Upper lobe of left lung (tissue), 6 donors: ENCODE results near the gene BLACAT1. TPM values are rescaled to one million over a fixed set of nuclear protein-coding genes. Genes with fewer than 3 reads are reported as not detected.
"Not testable (repeated sequence)": the region's sequence is repeated elsewhere in the genome, so short reads cannot be mapped to it uniquely, and the experiment has no call there.

Experiments used
- ATAC-seq, 2 donors: fragments of 200-7000 bp; cut with Tn5 transposase; one replicate each; pipeline ENCODE4 v1.9.1; 2022; ENCODE audit warnings: mild to moderate bottlenecking in 2 of 2, moderate library complexity in 2 of 2; ENCODE audit not compliant: low FRiP score in 2 of 2
- DNase-seq, 2 donors: peaks; one replicate each; pipeline ENCODE4 v3.0.0-alpha.2; 2019 to 2020
- H3K27ac ChIP-seq, 4 donors: fragments of 200-600 bp; sonication (generic); one replicate each; pipeline ENCODE4 v1.5.1; 2016 to 2019
- H3K27me3 ChIP-seq, 4 donors: fragments of 200-600 bp; sonication (generic); one replicate each; pipeline ENCODE4 v1.5.1; 2017 to 2019
- H3K36me3 ChIP-seq, 4 donors: fragments of 200-600 bp; sonication (generic); one replicate each; pipeline ENCODE4 v1.5.1; 2016 to 2019
- H3K4me1 ChIP-seq, 4 donors: fragments of 200-600 bp; sonication (generic); one replicate each; pipeline ENCODE4 v1.5.1; 2018 to 2019
- H3K4me3 ChIP-seq, 4 donors: fragments of 200-600 bp; sonication (generic); one replicate each; pipeline ENCODE4 v1.5.1; 2017 to 2019; ENCODE audit warnings: mild to moderate bottlenecking in 2 of 4, moderate library complexity in 1 of 4
- H3K9me3 ChIP-seq, 4 donors: fragments of 200-600 bp; sonication (generic); one replicate each; pipeline ENCODE4 v1.5.1; 2018 to 2019
- CTCF ChIP-seq, 6 experiments: fragments of 450-650 bp in 4 of 6; fragments of 200-600 bp in 2 of 6; sonication (generic) in 2 of 6; IDR thresholded peaks; one replicate each; pipeline ENCODE4 v1.5.1; 2016 to 2019; ENCODE audit warnings: antibody characterized with exemption in 6 of 6
- EP300 ChIP-seq, 4 donors: sonication (generic); formaldehyde crosslinking; IDR thresholded peaks; one replicate each; pipeline ENCODE4 v1.5.1; 2017; ENCODE audit warnings: antibody characterized with exemption in 4 of 4, control low read depth in 2 of 4
- POLR2A ChIP-seq, 4 donors: fragments of 450-650 bp; IDR thresholded peaks; one replicate each; pipeline ENCODE4 v1.5.1; 2016 to 2017; ENCODE audit warnings: antibody characterized with exemption in 4 of 4, mild to moderate bottlenecking in 2 of 4
- POLR2AphosphoS5 ChIP-seq, 2 donors: sonication (generic); formaldehyde crosslinking; IDR thresholded peaks; one replicate each; pipeline ENCODE4 v1.5.1; 2017; ENCODE audit warnings: antibody characterized with exemption in 2 of 2
- WGBS, 2 donors: methylation state at CpG; one replicate each; pipeline ENCODE4 v1.1.5; 2017 to 2018; 5-methylcytosine and 5-hydroxymethylcytosine counted together
- small RNA-seq, 4 donors: library from RNA; depleted of rRNA; stranded (forward); fragments of <200 nt; gene quantifications; one replicate each; pipeline ENCODE3, GENCODE V24; 2016
- total RNA-seq, 6 donors: library from RNA; depleted of rRNA in 4 of 6; stranded (reverse); fragments of >200 nt in 4 of 6; gene quantifications; one replicate each; pipeline versions ENCODE4 v1.1.0 to v1.2.1, GENCODE V29; 2016 to 2021
- donor health status: DM: no; HTN: no; CAD: no; lungs with moderate emphysema.
- donor health status: DM: no; HTN: yes; CAD: no; lungs with severe emphysema.

Gene BLACAT1
- total RNA-seq, 6 donors from 2014 or later, result 0.40 to 4.2 (median 1.1) TPM

DNA sequence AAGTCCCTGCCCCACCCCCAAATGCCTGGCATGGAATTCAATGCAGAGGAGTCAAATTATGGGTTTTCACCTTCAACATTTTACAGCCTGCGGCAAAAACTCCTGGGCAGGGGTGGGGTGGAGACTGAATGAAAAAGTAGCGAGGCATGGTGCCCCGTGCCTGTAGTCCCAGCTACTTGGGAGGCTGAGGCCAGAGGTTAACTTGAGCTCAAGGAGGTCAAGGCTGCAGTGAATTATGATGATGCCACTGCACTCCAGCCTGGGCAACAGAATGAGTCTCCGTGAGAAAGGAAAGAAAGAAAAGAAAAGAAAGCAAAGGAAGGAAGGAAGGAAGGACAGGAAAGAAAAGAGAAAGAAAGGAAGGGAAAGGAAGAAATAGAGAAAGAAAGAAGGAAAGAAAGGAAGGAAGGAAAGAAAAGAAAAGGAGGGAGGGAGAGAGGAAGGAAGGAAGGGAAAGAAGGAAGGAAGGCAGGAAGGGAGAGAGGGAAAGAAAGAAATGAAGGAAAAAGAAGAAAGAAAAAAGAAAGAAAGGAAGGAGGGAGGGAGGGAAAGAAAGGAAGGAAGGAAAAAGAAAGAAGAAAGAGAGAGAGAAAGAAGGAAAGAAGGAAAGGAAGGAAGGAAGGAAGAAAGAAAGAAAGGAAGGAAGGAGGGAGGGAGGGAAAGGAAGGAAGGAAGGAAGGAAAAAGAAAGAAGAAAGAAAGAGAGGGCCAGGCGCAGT, 45.1 kb downstream of the BLACAT1 start:
- no peak for DNase-seq
- Histone ChIP-seq H3K9me3 (no peaks in the 10 kb centered on the region), H3K4me3 (no peak overlapping the region), H3K27me3 (no peaks in the 10 kb centered on the region), H3K36me3 (no peaks in the 10 kb centered on the region), H3K4me1 (peaks cover 0 to 2% (median 0%) of the 10 kb centered on the region in 4 donors), H3K27ac (no peak overlapping the region)
- no peak for TF ChIP-seq POLR2AphosphoS5 (IDR thresholded peaks at IDR 0.05)
- no peak for TF ChIP-seq POLR2A (IDR thresholded peaks at IDR 0.05)
- TF ChIP-seq EP300 (IDR thresholded peaks at IDR 0.05), result no peak
- TF ChIP-seq CTCF (IDR thresholded peaks at IDR 0.05), result no peak
- 79 to 83% methylated on average over 5 of the region's 5 CpGs for WGBS, 2 donors
- ATAC-seq, result no peak

GRCh38 chr1:205407970-205408369, 47.9 kb downstream of the BLACAT1 start:
- Histone ChIP-seq H3K27ac (no peak overlapping the region), H3K4me3 (no peak overlapping the region), H3K36me3 (no peaks in the 10 kb centered on the region), H3K4me1 (no peaks in the 10 kb centered on the region), H3K27me3 (no peaks in the 10 kb centered on the region), H3K9me3 (no peaks in the 10 kb centered on the region)
- DNase-seq (no peak), ATAC-seq (no peak)
- WGBS, 2 donors, result 73 to 83% methylated on average over 5 of the region's 5 CpGs
- TF ChIP-seq EP300 (IDR thresholded peaks at IDR 0.05) (no peak), POLR2A (IDR thresholded peaks at IDR 0.05) (no peak), POLR2AphosphoS5 (IDR thresholded peaks at IDR 0.05) (no peak), CTCF (IDR thresholded peaks at IDR 0.05) (no peak)

GRCh38 chr1:205406252-205406651, 49.6 kb downstream of the BLACAT1 start:
- not testable (repeated sequence) for H3K4me1 ChIP-seq, H3K4me3 ChIP-seq, H3K27ac ChIP-seq, ATAC-seq, H3K9me3 ChIP-seq, DNase-seq, H3K27me3 ChIP-seq, H3K36me3 ChIP-seq
- WGBS, 2 donors, result 74 to 100% methylated on average over 5 to 11 of the region's 12 CpGs

Small RNA genes within 50 kb of the gene (small RNA-seq; reads per million reads assigned to genes)
- gene MIR135B, result 1.0 to 8.7 (median 2.5) reads per million in 4 donors

Other genes starting within 250 kb of the BLACAT1 start
- gene DSTYK, start 244.3 kb downstream of the BLACAT1 start, total RNA-seq, result 10 to 100 TPM in 3 of 6 donors, 1 to 10 TPM in 3; 8.4 to 15.7 (median 10.6) TPM
- gene TMCC2, start 228.1 kb downstream of the BLACAT1 start, total RNA-seq, result 1 to 10 TPM; 1.3 to 7.2 (median 3.8) TPM
- 10 to 100 TPM in 3 of 6 donors, 1 to 10 TPM in 3; 8.5 to 14.7 (median 10.3) TPM for gene NUAK2, start 134.3 kb downstream of the BLACAT1 start, total RNA-seq
- gene KLHDC8A, start 99.1 kb downstream of the BLACAT1 start, total RNA-seq, result 1 to 10 TPM in 1 of 6 donors, under 1 TPM in 2, not detected in 3; 0.34 to 1.7 (median 0.37) TPM
- 10 to 100 TPM in 1 of 6 donors, 1 to 10 TPM in 3, not detected in 2; 1.1 to 14.7 (median 1.7) TPM for gene LEMD1, start 34.0 kb downstream of the BLACAT1 start, total RNA-seq
- gene CDK18, start 48.6 kb upstream of the BLACAT1 start, total RNA-seq, result 100 to 1,000 TPM in 1 of 6 donors, 10 to 100 TPM in 5; 16.7 to 130 (median 30.4) TPM
- 10 to 100 TPM; 15.7 to 65.4 (median 30.2) TPM for gene ELK4, start 176.0 kb upstream of the BLACAT1 start, total RNA-seq
- 1 to 10 TPM; 2.1 to 9.9 (median 4.1) TPM for gene SLC45A3, start 224.5 kb upstream of the BLACAT1 start, total RNA-seq